Fibroblast of the aortic adventitia (primary cell): ENCODE results near the gene INIP. TPM values are rescaled to one million over a fixed set of nuclear protein-coding genes. Genes with fewer than 3 reads are reported as not detected.
"Not testable (repeated sequence)": the region's sequence is repeated elsewhere in the genome, so short reads cannot be mapped to it uniquely, and the experiment has no call there.

ENCODE experiments used
- DNase-seq: peaks from one replicate; pipeline ENCODE4 v3.0.0-alpha.2; 2010; ENCODE audit warnings: low read depth
- H3K4me3 ChIP-seq: 2 replicates; pipeline ENCODE4 v1.5.1; 2011; ENCODE audit warnings: low read depth, mild to moderate bottlenecking, control low read depth, low read length, moderate library complexity
- CTCF ChIP-seq: IDR thresholded peaks from 2 replicates; pipeline ENCODE4 v1.5.1; 2011; ENCODE audit warnings: mild to moderate bottlenecking, low read length, control low read depth, inconsistent platforms; ENCODE audit not compliant: insufficient read depth
- total RNA-seq: library from RNA; depleted of rRNA; stranded (reverse); fragments of >200 nt; gene quantifications from 2 replicates; pipeline ENCODE4 v1.2.3, GENCODE V29; 2012; ENCODE audit warnings: low replicate concordance

INIP gene
- total RNA-seq, 1 donor: 39.1 TPM

- H3K4me3 ChIP-seq: no peak overlapping the region
- DNase-seq: no peak
- peak; percentile 33 for TF ChIP-seq CTCF
Observed at GRCh38 chr9:112743216-112743836, 25.4 kb upstream of the INIP start.

- no peak for DNase-seq
- no peak overlapping the region for H3K4me3 ChIP-seq
- no peak for TF ChIP-seq CTCF
Observed at GRCh38 chr9:112734892-112735291, 17.0 kb upstream of the INIP start.

DNA sequence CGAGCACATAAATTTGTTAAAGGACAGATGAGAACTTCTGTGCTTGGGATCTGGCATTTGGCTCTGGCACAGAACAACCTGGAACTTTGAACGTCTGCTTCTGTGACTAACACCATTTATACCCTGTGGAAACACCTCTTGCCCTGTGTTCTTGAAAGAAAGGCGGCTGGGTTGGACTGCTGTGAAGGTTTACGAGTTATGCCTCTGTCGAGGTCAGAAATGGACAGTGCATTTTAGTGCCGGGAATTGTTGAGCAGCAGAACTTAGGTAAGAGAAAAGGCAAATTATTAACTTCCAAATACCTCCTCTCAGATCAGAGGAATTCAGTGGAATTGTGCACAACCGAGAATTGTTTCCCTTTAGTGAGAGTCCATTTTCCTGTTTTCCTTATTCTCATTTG, 14.1 kb upstream of the INIP start:
- no peak for TF ChIP-seq CTCF
- DNase-seq: no peak
- H3K4me3 ChIP-seq: no peak overlapping the region

GRCh38 chr9:112728401-112728800, 10.5 kb upstream of the INIP start:
- DNase-seq: no peak
- H3K4me3 ChIP-seq: no peak overlapping the region
- no peak for TF ChIP-seq CTCF

DNA sequence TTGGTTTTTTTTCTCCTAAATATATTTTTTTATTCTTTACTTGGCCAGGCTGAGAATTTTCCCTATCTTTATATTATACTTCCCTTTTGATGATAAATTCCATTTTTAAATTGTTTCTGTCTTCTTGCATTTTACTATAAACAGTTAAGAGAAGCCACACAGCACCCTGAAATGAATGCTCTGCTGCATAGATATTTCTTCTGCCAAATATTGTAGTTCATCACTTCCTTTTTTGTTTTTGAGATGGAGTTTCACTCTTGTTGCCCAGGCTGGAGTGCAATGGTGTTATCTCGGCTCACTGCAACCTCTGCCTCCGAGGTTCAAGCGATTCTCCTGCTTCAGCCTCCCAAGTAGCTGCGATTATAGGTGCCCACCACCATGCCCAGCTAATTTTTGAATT, 8.5 kb upstream of the INIP start:
- H3K4me3 ChIP-seq: no peak overlapping the region
- no peak for TF ChIP-seq CTCF
- DNase-seq: no peak

DNA sequence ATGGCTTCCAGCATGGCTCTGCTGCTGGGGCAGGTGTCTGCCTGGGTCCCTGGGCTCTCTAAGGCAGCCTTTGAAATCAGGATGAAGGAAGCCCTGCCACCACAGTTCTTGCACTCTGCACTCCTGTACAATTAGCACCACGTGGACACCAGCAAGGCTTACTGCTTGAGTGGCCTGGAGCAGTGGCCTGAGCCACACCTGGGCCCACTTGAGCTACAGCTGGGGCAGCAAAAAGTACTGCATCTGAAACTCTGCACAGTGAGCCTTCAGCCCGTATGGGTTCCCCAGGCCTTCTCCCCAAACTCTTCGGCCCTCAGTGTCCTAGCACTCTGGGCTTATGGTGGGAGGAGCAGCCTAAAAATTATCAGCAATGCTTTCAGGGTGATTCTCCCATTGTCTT, 8.0 kb upstream of the INIP start:
- no peak overlapping the region for H3K4me3 ChIP-seq
- no peak for TF ChIP-seq CTCF
- DNase-seq: no peak

- not testable (repeated sequence) for DNase-seq, H3K4me3 ChIP-seq
Observed at GRCh38 chr9:112722749-112723148, 4.8 kb upstream of the INIP start.
